ENCODE measurements around the gene CPPED1.
"Not testable (repeated sequence)": the region's sequence is repeated elsewhere in the genome, so short reads cannot be mapped to it uniquely, and the experiment has no call there.

The CPPED1 gene

GRCh38 chr16:12815361-12815760 is 11.7 kb upstream of the CPPED1 start:
- ChIA-PET CTCF (no interaction called here), POLR2A (no interaction called here)
- H3K9me3 ChIP-seq (ENCODE audit: control extremely low read depth in 1 of 5, control insufficient read depth in 4 of 5, insufficient read depth in 2 of 5, low read depth in 1 of 5, low read length in 4 of 5), result peaks cover 0 to 5% (median 0%) of the 10 kb centered on the region in 5 experiments
- no peaks in the 10 kb centered on the region for H3K36me3 ChIP-seq (ENCODE audit: control insufficient read depth in 4 of 4, insufficient read depth in 4 of 4, low read length in 3 of 4)
- H3K27ac ChIP-seq (ENCODE audit: insufficient read depth in 1 of 2, low read depth in 1 of 2, low read length in 2 of 2, poor library complexity in 1 of 2, severe bottlenecking in 2 of 2), result no peak overlapping the region
- peak in 1 of 3 donors; percentile 36 for DNase-seq
- no peaks in the 10 kb centered on the region for H3K27me3 ChIP-seq (replicated peaks in 2 of 5; ENCODE audit: control insufficient read depth in 4 of 5, insufficient read depth in 5 of 5, low read length in 4 of 5)
- H3K4me1 ChIP-seq (ENCODE audit: control extremely low read depth in 1 of 4, control insufficient read depth in 4 of 4, insufficient read depth in 4 of 4, low read length in 3 of 4), result peaks cover 0 to 7% (median 2%) of the 10 kb centered on the region in 4 experiments
- 85% methylated on average over 3 of the region's 3 CpGs for WGBS (ENCODE audit: insufficient coverage)
- H3K4me3 ChIP-seq (ENCODE audit: control insufficient read depth in 1 of 7, extremely low read depth in 1 of 7, insufficient read depth in 4 of 7, low read depth in 2 of 7, low read length in 6 of 7), result no peak overlapping the region

GRCh38 chr16:12813734-12814133 is 10.0 kb upstream of the CPPED1 start:
- 100% methylated on average over 1 of the region's 3 CpGs for WGBS (ENCODE audit: insufficient coverage)
- DNase-seq; H3K4me3 ChIP-seq (ENCODE audit: control insufficient read depth in 1 of 7, extremely low read depth in 1 of 7, insufficient read depth in 4 of 7, low read depth in 2 of 7, low read length in 6 of 7); H3K4me1 ChIP-seq (ENCODE audit: control extremely low read depth in 1 of 4, control insufficient read depth in 4 of 4, insufficient read depth in 4 of 4, low read length in 3 of 4); H3K9me3 ChIP-seq (ENCODE audit: control extremely low read depth in 1 of 5, control insufficient read depth in 4 of 5, insufficient read depth in 2 of 5, low read depth in 1 of 5, low read length in 4 of 5); POLR2A ChIA-PET; H3K27me3 ChIP-seq (replicated peaks in 2 of 5; ENCODE audit: control insufficient read depth in 4 of 5, insufficient read depth in 5 of 5, low read length in 4 of 5); H3K36me3 ChIP-seq (ENCODE audit: control insufficient read depth in 4 of 4, insufficient read depth in 4 of 4, low read length in 3 of 4); H3K27ac ChIP-seq (ENCODE audit: insufficient read depth in 1 of 2, low read depth in 1 of 2, low read length in 2 of 2, poor library complexity in 1 of 2, severe bottlenecking in 2 of 2): not testable (repeated sequence)
- CTCF ChIA-PET, result interaction anchor here (1.1 kb wide), 1 partner anchor 8 kb away, joined by 3 read pairs; no protein-coding TSS in a partner anchor

DNA sequence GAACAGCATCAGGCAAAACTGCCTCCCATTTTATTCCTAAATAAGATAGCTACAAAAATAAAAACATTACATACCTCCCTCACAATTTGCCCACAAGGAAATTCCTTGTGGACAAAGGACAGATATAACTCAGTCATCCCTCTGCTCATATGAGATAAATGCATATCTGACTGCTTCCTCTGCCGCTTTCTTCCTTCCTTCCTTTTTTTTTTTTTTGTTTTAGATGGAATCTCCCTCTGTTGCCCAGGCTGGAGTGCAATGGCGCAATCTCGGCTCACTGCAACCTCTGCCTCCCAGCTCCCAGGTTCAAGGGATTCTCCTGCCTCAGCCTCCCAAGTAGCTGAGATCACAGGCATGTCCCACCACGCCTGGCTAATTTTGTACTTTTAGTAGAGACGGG is 9.6 kb upstream of the CPPED1 start:
- H3K4me3 ChIP-seq (ENCODE audit: control insufficient read depth in 1 of 7, extremely low read depth in 1 of 7, insufficient read depth in 4 of 7, low read depth in 2 of 7, low read length in 6 of 7); H3K27ac ChIP-seq (ENCODE audit: insufficient read depth in 1 of 2, low read depth in 1 of 2, low read length in 2 of 2, poor library complexity in 1 of 2, severe bottlenecking in 2 of 2); POLR2A ChIA-PET; H3K9me3 ChIP-seq (ENCODE audit: control extremely low read depth in 1 of 5, control insufficient read depth in 4 of 5, insufficient read depth in 2 of 5, low read depth in 1 of 5, low read length in 4 of 5); H3K4me1 ChIP-seq (ENCODE audit: control extremely low read depth in 1 of 4, control insufficient read depth in 4 of 4, insufficient read depth in 4 of 4, low read length in 3 of 4); H3K36me3 ChIP-seq (ENCODE audit: control insufficient read depth in 4 of 4, insufficient read depth in 4 of 4, low read length in 3 of 4); DNase-seq; H3K27me3 ChIP-seq (replicated peaks in 2 of 5; ENCODE audit: control insufficient read depth in 4 of 5, insufficient read depth in 5 of 5, low read length in 4 of 5): not testable (repeated sequence)
- CTCF ChIA-PET, result interaction anchor here (1.1 to 2.0 kb wide), 2 partner anchors 8 to 240 kb away, joined by 3 to 5 read pairs; no protein-coding TSS in a partner anchor
- 73% methylated on average over 4 of the region's 5 CpGs for WGBS (ENCODE audit: insufficient coverage)

- Histone ChIP-seq H3K27me3 (replicated peaks in 2 of 5; ENCODE audit: control insufficient read depth in 4 of 5, insufficient read depth in 5 of 5, low read length in 4 of 5) (no peaks in the 10 kb centered on the region), H3K4me1 (ENCODE audit: control extremely low read depth in 1 of 4, control insufficient read depth in 4 of 4, insufficient read depth in 4 of 4, low read length in 3 of 4) (peaks cover 0 to 5% (median 2%) of the 10 kb centered on the region in 4 experiments), H3K27ac (ENCODE audit: insufficient read depth in 1 of 2, low read depth in 1 of 2, low read length in 2 of 2, poor library complexity in 1 of 2, severe bottlenecking in 2 of 2) (no peak overlapping the region), H3K36me3 (ENCODE audit: control insufficient read depth in 4 of 4, insufficient read depth in 4 of 4, low read length in 3 of 4) (no peaks in the 10 kb centered on the region), H3K4me3 (ENCODE audit: control insufficient read depth in 1 of 7, extremely low read depth in 1 of 7, insufficient read depth in 4 of 7, low read depth in 2 of 7, low read length in 6 of 7) (no peak overlapping the region), H3K9me3 (ENCODE audit: control extremely low read depth in 1 of 5, control insufficient read depth in 4 of 5, insufficient read depth in 2 of 5, low read depth in 1 of 5, low read length in 4 of 5) (peaks cover 0 to 6% (median 0%) of the 10 kb centered on the region in 5 experiments)
- WGBS (ENCODE audit: insufficient coverage), result 100% methylated on average over 3 of the region's 5 CpGs
- POLR2A ChIA-PET, result no interaction called here
- CTCF ChIA-PET, result interaction anchor here (0.6 to 2.0 kb wide), 2 partner anchors 239 to 401 kb away, joined by 3 to 5 read pairs; no protein-coding TSS in a partner anchor
- DNase-seq, result no peak
Observed at GRCh38 chr16:12811441-12812383, 8.0 kb upstream of the CPPED1 start.

DNA sequence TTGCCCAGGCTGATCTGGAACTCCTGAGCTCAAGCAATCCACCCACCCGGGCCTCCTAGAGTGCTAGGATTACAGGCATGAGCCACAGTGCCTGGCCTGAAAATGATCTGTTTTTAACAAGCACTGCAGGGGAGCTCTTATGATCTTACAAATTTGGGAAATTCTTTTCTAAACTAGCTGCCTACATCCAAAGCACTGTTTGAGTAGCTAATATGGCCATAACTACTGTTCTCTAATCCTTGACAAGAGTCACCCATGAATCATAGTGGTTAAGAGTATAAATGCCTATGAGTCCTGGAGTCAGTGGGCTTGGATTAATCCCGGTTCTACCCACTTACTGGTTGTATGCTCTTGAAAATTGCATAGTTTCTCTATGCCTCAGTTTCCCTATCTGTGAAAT is 1.4 kb upstream of the CPPED1 start:
- Histone ChIP-seq H3K9me3 (ENCODE audit: control extremely low read depth in 1 of 5, control insufficient read depth in 4 of 5, insufficient read depth in 2 of 5, low read depth in 1 of 5, low read length in 4 of 5) (no peaks in the 10 kb centered on the region), H3K27me3 (replicated peaks in 2 of 5; ENCODE audit: control insufficient read depth in 4 of 5, insufficient read depth in 5 of 5, low read length in 4 of 5) (no peaks in the 10 kb centered on the region), H3K4me3 (ENCODE audit: control insufficient read depth in 1 of 7, extremely low read depth in 1 of 7, insufficient read depth in 4 of 7, low read depth in 2 of 7, low read length in 6 of 7) (no peak overlapping the region), H3K36me3 (ENCODE audit: control insufficient read depth in 4 of 4, insufficient read depth in 4 of 4, low read length in 3 of 4) (no peaks in the 10 kb centered on the region), H3K27ac (ENCODE audit: insufficient read depth in 1 of 2, low read depth in 1 of 2, low read length in 2 of 2, poor library complexity in 1 of 2, severe bottlenecking in 2 of 2) (no peak overlapping the region), H3K4me1 (ENCODE audit: control extremely low read depth in 1 of 4, control insufficient read depth in 4 of 4, insufficient read depth in 4 of 4, low read length in 3 of 4) (peaks cover 13 to 33% (median 26%) of the 10 kb centered on the region in 4 experiments)
- 100% methylated on average over 1 of the region's 2 CpGs for WGBS (ENCODE audit: insufficient coverage)
- CTCF ChIA-PET, result interaction anchor here (1.6 kb wide), 1 partner anchor 14 kb away, joined by 3 read pairs; no protein-coding TSS in a partner anchor
- POLR2A ChIA-PET, result no interaction called here
- DNase-seq, result no peak

DNA sequence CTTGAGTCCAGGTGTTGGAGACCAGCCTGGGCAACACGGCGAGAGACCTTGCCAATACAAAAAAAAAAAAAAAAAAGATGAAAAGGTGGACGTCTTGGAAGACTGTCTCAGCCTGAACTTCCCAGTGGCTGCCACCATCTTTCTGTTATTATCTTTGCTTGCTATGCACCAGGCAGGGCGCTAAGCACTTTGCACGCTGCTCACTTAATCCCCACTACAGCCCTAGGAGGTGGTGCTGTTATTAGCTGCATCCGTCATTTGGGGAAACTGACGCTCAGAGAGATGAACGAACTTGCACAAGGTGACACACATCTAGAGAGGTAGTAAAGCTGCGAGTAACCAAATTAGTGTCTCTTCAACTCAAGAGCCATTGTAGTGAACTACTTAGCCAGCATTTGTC is 708 bp upstream of the CPPED1 start:
- H3K27me3 ChIP-seq (replicated peaks in 2 of 5; ENCODE audit: control insufficient read depth in 4 of 5, insufficient read depth in 5 of 5, low read length in 4 of 5), result no peaks in the 10 kb centered on the region
- DNase-seq, result no peak
- WGBS (ENCODE audit: insufficient coverage), result 96% methylated on average over 8 of the region's 9 CpGs
- CTCF ChIA-PET, result interaction anchor here (1.6 kb wide), 1 partner anchor 14 kb away, joined by 3 read pairs; no protein-coding TSS in a partner anchor
- POLR2A ChIA-PET, result no interaction called here
- H3K36me3 ChIP-seq (ENCODE audit: control insufficient read depth in 4 of 4, insufficient read depth in 4 of 4, low read length in 3 of 4), result peaks cover 0 to 3% (median 0%) of the 10 kb centered on the region in 4 experiments
- H3K9me3 ChIP-seq (ENCODE audit: control extremely low read depth in 1 of 5, control insufficient read depth in 4 of 5, insufficient read depth in 2 of 5, low read depth in 1 of 5, low read length in 4 of 5), result no peaks in the 10 kb centered on the region
- peaks cover 13 to 33% (median 26%) of the 10 kb centered on the region in 4 experiments for H3K4me1 ChIP-seq (ENCODE audit: control extremely low read depth in 1 of 4, control insufficient read depth in 4 of 4, insufficient read depth in 4 of 4, low read length in 3 of 4)
- H3K27ac ChIP-seq (ENCODE audit: insufficient read depth in 1 of 2, low read depth in 1 of 2, low read length in 2 of 2, poor library complexity in 1 of 2, severe bottlenecking in 2 of 2), result peak overlapping the region in 1 of 2 experiments; percentile 86
- H3K4me3 ChIP-seq (ENCODE audit: control insufficient read depth in 1 of 7, extremely low read depth in 1 of 7, insufficient read depth in 4 of 7, low read depth in 2 of 7, low read length in 6 of 7), result peak overlapping the region in 3 of 7 experiments; percentile 68 to 98 (median 86)

- POLR2A ChIA-PET, result no interaction called here
- Histone ChIP-seq H3K4me1 (ENCODE audit: control extremely low read depth in 1 of 4, control insufficient read depth in 4 of 4, insufficient read depth in 4 of 4, low read length in 3 of 4) (peaks cover 13 to 33% (median 26%) of the 10 kb centered on the region in 4 experiments), H3K9me3 (ENCODE audit: control extremely low read depth in 1 of 5, control insufficient read depth in 4 of 5, insufficient read depth in 2 of 5, low read depth in 1 of 5, low read length in 4 of 5) (no peaks in the 10 kb centered on the region), H3K36me3 (ENCODE audit: control insufficient read depth in 4 of 4, insufficient read depth in 4 of 4, low read length in 3 of 4) (peaks cover 0 to 4% (median 0%) of the 10 kb centered on the region in 4 experiments), H3K27ac (ENCODE audit: insufficient read depth in 1 of 2, low read depth in 1 of 2, low read length in 2 of 2, poor library complexity in 1 of 2, severe bottlenecking in 2 of 2) (peak overlapping the region in 1 of 2 experiments; percentile 86), H3K4me3 (ENCODE audit: control insufficient read depth in 1 of 7, extremely low read depth in 1 of 7, insufficient read depth in 4 of 7, low read depth in 2 of 7, low read length in 6 of 7) (peak overlapping the region; percentile 67 to 98 (median 92)), H3K27me3 (replicated peaks in 2 of 5; ENCODE audit: control insufficient read depth in 4 of 5, insufficient read depth in 5 of 5, low read length in 4 of 5) (no peaks in the 10 kb centered on the region)
- CTCF ChIA-PET, result no interaction called here
- DNase-seq, result peak in 1 of 3 donors; percentile 21
- WGBS (ENCODE audit: insufficient coverage), result 92% methylated on average over 5 of the region's 6 CpGs
Observed at GRCh38 chr16:12802661-12803060, 1.0 kb downstream of the CPPED1 start.

Data from common myeloid progenitor, CD34-positive (primary cell).